Activated naive CD8-positive, alpha-beta T cell treated with anti-CD3 and anti-CD28 coated beads, Interleukin-2, amount 50 U/mL, for 16 hours (primary cell): Measurements from ENCODE around the gene GABPA.

Experiments used
- DNase-seq: peaks from one replicate; pipeline ENCODE4 v3.0.0-alpha.2; 2020; ENCODE audit warnings: low read depth, low spot score

The GABPA gene

GRCh38 chr21:25809013-25809412 is 74.2 kb downstream of the GABPA start:
- DNase-seq, result no peak

GRCh38 chr21:25811186-25811585 is 76.4 kb downstream of the GABPA start:
- DNase-seq, result no peak

GRCh38 chr21:25813917-25814316 is 79.1 kb downstream of the GABPA start:
- DNase-seq, result no peak

GRCh38 chr21:25818121-25818520 is 83.3 kb downstream of the GABPA start:
- no peak for DNase-seq

- DNase-seq, result no peak
Observed at GRCh38 chr21:25818551-25818950, 83.8 kb downstream of the GABPA start.
